Measurements from ENCODE around the gene C1QL1.

DNA sequence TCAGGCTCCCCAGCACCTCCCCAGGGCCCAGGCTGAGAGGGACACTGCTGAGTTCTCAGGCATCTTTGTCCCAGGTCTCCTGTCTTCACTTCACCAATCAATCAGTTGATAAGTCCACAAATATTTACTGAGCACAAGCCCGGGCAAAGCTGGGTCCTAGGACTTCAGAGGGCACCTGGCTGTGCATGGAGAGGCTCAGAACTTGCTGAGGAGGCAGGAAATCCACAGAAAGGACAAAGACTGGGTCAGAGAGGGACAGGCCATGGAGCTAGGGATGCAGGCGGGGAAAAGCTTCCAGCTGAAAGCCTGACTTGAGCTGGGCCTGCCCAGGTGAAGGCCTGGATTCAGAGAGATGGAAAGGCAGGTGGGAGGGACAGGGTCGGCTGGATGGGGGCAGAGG lies 33.2 kb upstream of the C1QL1 start:
- TF ChIP-seq, protein P1, sequence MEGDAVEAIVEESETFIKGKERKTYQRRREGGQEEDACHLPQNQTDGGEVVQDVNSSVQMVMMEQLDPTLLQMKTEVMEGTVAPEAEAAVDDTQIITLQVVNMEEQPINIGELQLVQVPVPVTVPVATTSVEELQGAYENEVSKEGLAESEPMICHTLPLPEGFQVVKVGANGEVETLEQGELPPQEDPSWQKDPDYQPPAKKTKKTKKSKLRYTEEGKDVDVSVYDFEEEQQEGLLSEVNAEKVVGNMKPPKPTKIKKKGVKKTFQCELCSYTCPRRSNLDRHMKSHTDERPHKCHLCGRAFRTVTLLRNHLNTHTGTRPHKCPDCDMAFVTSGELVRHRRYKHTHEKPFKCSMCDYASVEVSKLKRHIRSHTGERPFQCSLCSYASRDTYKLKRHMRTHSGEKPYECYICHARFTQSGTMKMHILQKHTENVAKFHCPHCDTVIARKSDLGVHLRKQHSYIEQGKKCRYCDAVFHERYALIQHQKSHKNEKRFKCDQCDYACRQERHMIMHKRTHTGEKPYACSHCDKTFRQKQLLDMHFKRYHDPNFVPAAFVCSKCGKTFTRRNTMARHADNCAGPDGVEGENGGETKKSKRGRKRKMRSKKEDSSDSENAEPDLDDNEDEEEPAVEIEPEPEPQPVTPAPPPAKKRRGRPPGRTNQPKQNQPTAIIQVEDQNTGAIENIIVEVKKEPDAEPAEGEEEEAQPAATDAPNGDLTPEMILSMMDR (IDR thresholded peaks at IDR 0.05) = no peak
- TF ChIP-seq POLR2A (IDR thresholded peaks at IDR 0.05) = no peak
